ENCODE data around the gene LRMDA.
A peak's percentile ranks its signal among the peaks of the same experiment; 100 is the strongest.

LRMDA gene

GRCh38 chr10:76416642-76417041, 985.2 kb downstream of the LRMDA start:
- TF ChIP-seq EP300 (IDR thresholded peaks at IDR 0.05; ENCODE audit: borderline replicate concordance) (no peak), ZBTB7A (IDR thresholded peaks at IDR 0.05; ENCODE audit: low read depth) (no peak)

- TF ChIP-seq EGR1 (IDR thresholded peaks at IDR 0.05) (no peak), CEBPB (IDR thresholded peaks at IDR 0.05) (no peak), NFIC (IDR thresholded peaks at IDR 0.05) (no peak), FOXM1 (IDR thresholded peaks at IDR 0.05; ENCODE audit: borderline replicate concordance, low read depth) (no peak)
These were observed 989.3 kb downstream of the LRMDA start for GRCh38 chr10:76420725-76421124.

GRCh38 chr10:76422769-76423168, 991.3 kb downstream of the LRMDA start:
- TF ChIP-seq RAD21 (IDR thresholded peaks at IDR 0.05; ENCODE audit: low read depth) (no peak), YY1 (IDR thresholded peaks at IDR 0.05; ENCODE audit: low read depth) (no peak), CEBPB (IDR thresholded peaks at IDR 0.05) (no peak), TEAD4 (IDR thresholded peaks at IDR 0.05) (no peak), ZBTB7A (IDR thresholded peaks at IDR 0.05; ENCODE audit: low read depth) (no peak), TAF1 (IDR thresholded peaks at IDR 0.05; ENCODE audit: low read depth) (no peak), NFIC (IDR thresholded peaks at IDR 0.05) (no peak), USF1 (IDR thresholded peaks at IDR 0.05) (no peak)

- TF ChIP-seq FOXM1 (IDR thresholded peaks at IDR 0.05; ENCODE audit: borderline replicate concordance, low read depth) (no peak), TEAD4 (IDR thresholded peaks at IDR 0.05) (0 out of 2 replicates have a peak, but pooled peaks have one; percentile 13)
These were observed 997.3 kb downstream of the LRMDA start for GRCh38 chr10:76428551-76429367.

- TF ChIP-seq EGR1 (IDR thresholded peaks at IDR 0.05) (no peak), FOXM1 (IDR thresholded peaks at IDR 0.05; ENCODE audit: borderline replicate concordance, low read depth) (no peak)
These were observed 998.1 kb downstream of the LRMDA start for GRCh38 chr10:76429368-76430060.

GRCh38 chr10:76430061-76430645, 998.7 kb downstream of the LRMDA start:
- TF ChIP-seq CEBPB (IDR thresholded peaks at IDR 0.05): no peak
- TF ChIP-seq NFIC (IDR thresholded peaks at IDR 0.05): no peak
- TF ChIP-seq TEAD4 (IDR thresholded peaks at IDR 0.05): no peak
- TF ChIP-seq TCF12 (IDR thresholded peaks at IDR 0.05; ENCODE audit: low read depth): no peak
- no peak for TF ChIP-seq EGR1 (IDR thresholded peaks at IDR 0.05)
- no peak for TF ChIP-seq ZBTB7A (IDR thresholded peaks at IDR 0.05; ENCODE audit: low read depth)
- TF ChIP-seq YY1 (IDR thresholded peaks at IDR 0.05; ENCODE audit: low read depth): no peak
- TF ChIP-seq MAX (IDR thresholded peaks at IDR 0.05): no peak
- TF ChIP-seq RAD21 (IDR thresholded peaks at IDR 0.05; ENCODE audit: low read depth): no peak
- no peak for TF ChIP-seq TAF1 (IDR thresholded peaks at IDR 0.05; ENCODE audit: low read depth)
- no peak for TF ChIP-seq USF1 (IDR thresholded peaks at IDR 0.05)
- no peak for TF ChIP-seq EP300 (IDR thresholded peaks at IDR 0.05; ENCODE audit: borderline replicate concordance)
- TF ChIP-seq REST (IDR thresholded peaks at IDR 0.05; ENCODE audit: low read depth): no peak
- TF ChIP-seq CREB1 (IDR thresholded peaks at IDR 0.05; ENCODE audit: low read depth): no peak
- TF ChIP-seq FOXM1 (IDR thresholded peaks at IDR 0.05; ENCODE audit: borderline replicate concordance, low read depth): no peak

GRCh38 chr10:76432016-76433012, 1000.9 kb downstream of the LRMDA start:
- TF ChIP-seq MAX (IDR thresholded peaks at IDR 0.05) (no peak), EP300 (IDR thresholded peaks at IDR 0.05; ENCODE audit: borderline replicate concordance) (no peak), USF1 (IDR thresholded peaks at IDR 0.05) (no peak), CEBPB (IDR thresholded peaks at IDR 0.05) (no peak), NFIC (IDR thresholded peaks at IDR 0.05) (no peak), EGR1 (IDR thresholded peaks at IDR 0.05) (no peak), CREB1 (IDR thresholded peaks at IDR 0.05; ENCODE audit: low read depth) (no peak), YY1 (IDR thresholded peaks at IDR 0.05; ENCODE audit: low read depth) (no peak), ZBTB7A (IDR thresholded peaks at IDR 0.05; ENCODE audit: low read depth) (no peak), REST (IDR thresholded peaks at IDR 0.05; ENCODE audit: low read depth) (no peak), TAF1 (IDR thresholded peaks at IDR 0.05; ENCODE audit: low read depth) (no peak), TEAD4 (IDR thresholded peaks at IDR 0.05) (no peak), TCF12 (IDR thresholded peaks at IDR 0.05; ENCODE audit: low read depth) (no peak), FOXM1 (IDR thresholded peaks at IDR 0.05; ENCODE audit: borderline replicate concordance, low read depth) (no peak), RAD21 (IDR thresholded peaks at IDR 0.05; ENCODE audit: low read depth) (no peak)

Data from Ishikawa (cell line).